Measurements from ENCODE around the gene WNT2.

Gene WNT2

DNA sequence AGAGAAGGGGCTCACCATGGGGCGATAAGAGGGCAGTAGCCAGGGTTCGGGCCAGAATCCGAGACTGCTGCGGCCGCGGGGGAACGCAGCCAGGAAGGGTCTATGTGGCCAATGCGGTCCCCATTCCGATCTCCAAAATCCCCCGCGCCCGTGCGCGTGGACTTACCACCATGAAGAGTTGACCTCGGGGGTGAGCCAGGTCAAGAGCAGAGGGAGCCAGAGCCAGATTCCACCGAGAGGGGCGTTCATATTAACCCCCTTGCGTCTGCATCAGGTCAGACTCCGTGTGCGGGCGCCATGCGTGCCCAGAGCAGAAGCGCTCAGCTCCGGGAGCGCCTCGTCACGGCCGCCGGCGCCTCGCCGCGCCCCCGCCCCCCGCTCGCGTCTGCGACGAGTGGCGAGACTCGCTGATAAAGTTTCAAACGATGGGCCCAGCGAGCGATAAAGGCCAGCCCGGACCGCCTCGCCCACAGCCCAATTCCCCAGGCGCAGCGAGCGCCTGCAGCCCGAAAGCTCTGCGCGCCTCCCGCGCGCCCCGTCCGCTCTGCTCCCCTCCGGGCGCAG is at the start of gene WNT2:
Gene WNT2, minus strand, starts transcription at position 318 of the 564 bp plus-strand sequence. Its CDS starts 69 bp downstream, at position 249.
- no peak for DNase-seq (ENCODE audit: low spot score)

DNA sequence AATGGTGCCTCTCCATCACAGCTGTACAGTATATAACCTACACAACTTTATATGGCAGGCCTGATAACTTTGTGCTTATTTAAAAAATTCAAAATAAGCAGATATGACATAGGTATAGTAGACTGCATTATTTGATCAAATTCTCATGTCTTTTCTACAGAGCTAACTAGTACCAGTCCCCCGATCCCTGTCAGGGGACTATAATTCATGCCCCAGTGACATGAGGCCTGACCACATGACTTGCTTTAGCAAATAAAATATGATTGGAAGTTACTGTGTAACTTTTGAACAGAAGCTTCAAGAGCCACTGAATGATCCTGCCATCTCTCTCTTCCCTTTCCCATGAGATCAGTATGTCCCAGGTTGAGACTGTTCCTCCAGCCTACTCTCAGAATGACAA is 49.2 kb upstream of the WNT2 start:
- DNase-seq (ENCODE audit: low spot score) = no peak

DNA sequence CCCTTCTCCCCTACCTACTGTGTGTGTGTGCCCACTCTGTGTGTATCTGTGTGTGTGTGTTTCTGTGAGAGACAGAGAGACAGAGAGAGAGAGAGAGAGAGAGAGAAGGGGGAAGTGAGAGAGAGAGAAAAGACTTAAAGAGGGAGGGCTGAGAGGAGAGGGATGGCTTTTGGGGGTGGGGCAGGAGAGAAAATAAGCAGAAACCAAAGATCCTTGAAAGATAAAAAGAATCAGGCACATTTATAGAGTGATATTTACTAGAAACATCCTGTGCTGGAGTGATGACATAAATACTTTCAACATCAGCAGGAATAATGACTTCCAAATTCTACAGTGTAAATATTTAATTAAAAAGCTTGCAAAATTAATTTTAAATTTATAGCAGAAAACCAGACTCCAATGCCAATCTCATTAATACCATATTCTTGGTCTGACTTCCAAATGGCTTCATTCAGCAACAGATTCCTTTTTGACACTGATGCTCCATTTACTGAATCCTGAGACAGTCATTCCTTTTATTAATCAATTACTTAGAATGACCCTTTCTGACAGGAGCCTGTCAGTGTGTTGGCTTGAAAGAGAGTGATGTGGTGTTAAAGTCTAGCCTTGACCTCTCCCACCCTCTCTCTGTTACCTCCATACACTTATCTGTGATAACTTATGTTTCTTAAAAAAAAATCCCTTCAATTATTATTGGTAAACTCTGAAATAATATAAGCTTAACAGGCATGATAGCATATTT is 41.7 kb upstream of the WNT2 start:
- no peak for DNase-seq (ENCODE audit: low spot score)

DNA sequence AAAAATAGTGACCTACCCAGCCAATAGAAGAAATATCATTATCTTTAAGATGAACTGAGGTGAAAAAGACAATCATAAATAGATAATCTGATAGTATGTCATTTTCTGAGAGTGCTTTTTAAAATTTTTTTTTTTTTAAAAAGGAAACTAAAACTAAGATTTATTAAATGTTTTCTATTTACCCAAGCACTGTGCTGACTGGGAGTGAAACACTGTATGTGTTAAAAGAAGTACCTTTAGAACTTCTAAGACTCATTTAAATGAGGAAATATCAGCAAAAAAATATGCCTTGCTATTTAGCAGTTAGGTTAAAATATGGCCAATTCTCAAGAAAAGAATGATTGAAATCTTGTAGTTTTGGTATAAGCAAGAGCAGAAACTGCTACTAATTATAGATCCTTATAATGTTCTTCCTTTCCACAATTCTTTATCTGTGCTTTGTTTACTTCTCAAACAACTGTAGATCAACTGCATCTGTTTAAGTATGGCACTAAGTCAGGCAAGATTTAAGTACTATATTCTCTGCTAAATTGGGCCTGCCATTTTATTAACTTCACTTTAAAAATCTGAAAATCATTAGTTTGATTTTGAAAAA is 39.5 kb upstream of the WNT2 start:
- DNase-seq (ENCODE audit: low spot score) = no peak

DNA sequence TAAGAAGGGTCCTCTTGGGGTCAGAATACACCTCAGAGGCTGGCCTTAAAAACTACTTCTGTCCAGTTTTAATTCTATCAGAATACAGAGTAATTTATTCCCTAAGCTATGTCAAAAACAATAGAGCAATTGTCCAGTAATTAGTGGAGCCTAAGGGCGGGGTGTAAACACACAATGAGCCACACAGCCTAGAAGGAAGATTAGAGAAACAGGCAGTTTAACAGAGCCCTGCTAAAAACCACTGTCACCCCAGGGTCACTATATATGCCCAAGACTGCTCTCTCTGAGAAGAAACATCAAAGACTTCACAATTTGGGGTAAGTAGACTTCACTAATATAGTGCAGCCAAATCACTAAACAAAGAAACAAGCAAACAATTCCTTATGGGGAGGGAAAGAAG is 27.2 kb upstream of the WNT2 start:
- no peak for DNase-seq (ENCODE audit: low spot score)

DNA sequence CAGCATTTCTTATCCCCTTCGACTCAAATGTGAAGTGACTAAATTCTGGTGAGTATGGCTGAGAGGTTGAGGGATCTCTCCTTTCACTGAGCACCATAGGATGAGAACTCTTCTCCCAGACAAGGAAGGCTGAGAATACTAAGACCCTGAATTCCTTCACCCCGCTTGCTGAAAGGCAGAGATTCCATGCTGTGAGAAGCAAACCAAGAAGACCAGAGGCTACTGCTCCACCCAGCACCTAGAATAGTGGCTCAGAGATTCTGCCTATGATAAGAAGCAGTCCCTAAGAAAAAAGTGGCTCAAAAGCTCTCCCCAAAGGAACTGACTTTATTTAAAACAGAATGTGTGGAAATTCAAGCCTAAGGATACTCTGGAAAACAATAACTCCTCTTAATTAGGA is 26.7 kb upstream of the WNT2 start:
- no peak for DNase-seq (ENCODE audit: low spot score)

DNA sequence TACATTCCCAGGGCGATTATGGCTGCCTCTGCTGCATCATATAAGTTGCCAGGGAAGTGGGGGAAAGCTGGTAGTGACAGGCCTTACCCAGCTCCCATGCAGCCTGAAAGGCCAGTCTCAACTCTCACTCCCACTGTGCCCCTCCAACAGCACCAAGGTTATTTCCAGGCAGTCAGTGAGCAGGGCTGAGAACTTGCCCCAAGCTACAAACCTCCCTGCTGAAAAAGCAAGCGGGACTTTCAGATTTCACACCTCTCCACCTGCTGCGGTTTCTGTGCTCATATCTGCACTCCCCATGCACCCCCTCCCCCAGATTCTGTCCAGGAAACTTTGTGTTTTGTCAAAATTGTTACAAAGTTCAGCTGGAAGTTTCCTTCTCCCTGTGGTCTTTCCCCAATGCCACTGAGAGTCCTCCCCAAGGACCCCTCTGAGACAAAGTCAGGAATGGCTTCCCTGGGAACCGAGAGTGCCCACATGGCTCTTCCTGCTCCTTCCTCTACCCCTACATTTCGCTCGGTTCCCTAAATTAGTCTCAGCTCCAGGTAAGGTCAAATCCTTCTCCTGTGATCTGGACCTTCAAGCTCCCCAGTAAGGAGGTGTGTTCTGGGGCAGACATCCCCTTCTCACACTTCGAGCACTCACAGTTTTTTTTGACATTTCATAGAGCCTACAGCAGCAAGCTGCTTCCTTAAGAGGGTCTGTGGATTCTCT is 25.3 kb upstream of the WNT2 start:
- no peak for DNase-seq (ENCODE audit: low spot score)

DNA sequence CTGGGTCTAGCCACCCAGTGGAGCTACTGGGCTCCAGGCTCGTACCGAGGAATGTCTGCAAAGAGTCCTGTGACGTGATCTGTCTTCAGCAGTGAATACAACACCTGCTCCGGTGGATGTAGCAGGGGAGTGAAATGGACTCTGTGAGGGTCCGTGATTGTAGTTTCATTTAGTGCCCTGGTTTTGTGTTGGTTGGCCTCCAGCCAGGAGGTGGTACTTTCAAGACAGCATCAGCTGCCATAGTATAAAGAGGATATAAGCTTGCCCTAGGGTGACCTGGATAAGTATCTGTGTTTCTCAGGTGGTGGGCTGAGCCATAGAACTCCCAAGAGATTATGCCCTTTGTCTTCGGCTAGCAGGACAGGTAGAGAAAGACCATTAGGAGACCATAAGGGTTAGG is 24.6 kb upstream of the WNT2 start:
- DNase-seq (ENCODE audit: low spot score) = no peak

DNA sequence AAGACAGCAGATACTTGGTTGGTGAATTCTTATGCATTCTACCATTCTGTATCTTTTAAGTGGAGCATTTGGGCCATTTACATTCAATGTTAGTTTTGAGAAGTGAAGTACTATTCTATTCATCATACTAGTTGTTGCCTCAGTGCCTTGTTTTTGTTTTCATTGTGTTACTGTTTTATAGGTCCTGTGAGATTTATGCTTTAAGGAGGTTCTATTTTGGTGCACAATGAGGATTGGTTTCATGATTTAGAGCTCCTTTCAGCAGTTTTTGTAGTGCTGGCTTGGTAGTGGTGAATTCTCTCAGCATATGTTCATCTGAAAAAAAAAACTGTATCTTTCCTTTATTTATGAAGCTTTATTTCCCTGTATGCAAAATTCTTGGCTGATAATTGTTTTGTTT is 23.3 kb upstream of the WNT2 start:
- DNase-seq (ENCODE audit: low spot score) = no peak

DNA sequence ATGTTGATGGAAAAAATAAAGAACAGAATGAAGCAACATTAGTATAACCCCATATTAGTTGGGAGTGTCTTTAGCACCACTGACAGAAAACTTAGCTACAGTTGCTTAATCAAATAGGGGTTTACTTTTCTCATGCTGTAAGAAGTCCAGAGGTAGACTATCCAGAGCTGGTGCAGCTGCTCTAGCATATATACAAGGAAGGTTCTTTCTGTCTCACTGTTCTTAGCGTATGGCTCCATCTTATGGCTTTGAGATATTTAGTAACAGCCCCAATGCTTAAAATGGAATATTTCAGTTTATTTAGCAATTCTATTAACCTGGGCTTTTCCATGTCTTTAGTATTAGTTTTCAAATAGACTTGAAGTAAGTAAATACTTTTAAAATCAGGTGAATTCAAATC is 15.2 kb upstream of the WNT2 start:
- no peak for DNase-seq (ENCODE audit: low spot score)

DNA sequence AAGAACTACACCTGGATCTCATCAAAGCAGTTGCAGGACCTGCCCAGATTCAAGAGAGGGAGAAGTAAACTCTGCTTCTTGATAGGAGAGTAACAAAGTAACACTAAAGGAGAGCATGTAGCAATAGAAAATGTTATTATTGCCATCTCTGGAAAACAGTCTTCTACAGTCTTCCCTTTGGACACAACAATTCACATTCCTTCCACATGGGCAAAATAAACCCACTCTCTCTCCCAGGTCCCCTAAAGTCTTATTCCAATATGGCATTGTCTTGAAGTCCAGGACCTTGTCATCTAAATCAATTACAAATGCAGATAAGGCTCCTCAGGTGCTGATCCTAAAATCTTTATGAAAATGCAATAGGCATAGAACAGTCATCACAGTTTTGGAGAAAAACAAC is 10.3 kb upstream of the WNT2 start:
- DNase-seq (ENCODE audit: low spot score) = no peak

DNA sequence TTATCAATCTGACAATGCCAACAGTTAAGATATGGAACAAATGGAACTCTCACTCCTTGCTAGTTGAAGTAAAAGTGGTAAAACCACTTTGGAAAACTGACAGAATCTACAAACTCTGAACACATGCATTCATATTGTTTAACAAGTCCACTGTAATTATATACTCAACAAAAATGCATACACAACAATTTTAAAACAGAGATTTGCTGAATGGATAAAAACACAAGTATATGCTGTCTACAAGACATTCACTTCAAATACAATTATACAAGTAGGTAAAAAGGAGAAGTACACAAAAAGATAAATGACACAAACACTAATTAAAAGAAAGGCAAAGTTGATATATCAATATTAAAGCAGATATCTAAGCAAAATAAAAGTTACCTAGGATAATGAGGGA is 9.2 kb upstream of the WNT2 start:
- DNase-seq (ENCODE audit: low spot score) = no peak

DNA sequence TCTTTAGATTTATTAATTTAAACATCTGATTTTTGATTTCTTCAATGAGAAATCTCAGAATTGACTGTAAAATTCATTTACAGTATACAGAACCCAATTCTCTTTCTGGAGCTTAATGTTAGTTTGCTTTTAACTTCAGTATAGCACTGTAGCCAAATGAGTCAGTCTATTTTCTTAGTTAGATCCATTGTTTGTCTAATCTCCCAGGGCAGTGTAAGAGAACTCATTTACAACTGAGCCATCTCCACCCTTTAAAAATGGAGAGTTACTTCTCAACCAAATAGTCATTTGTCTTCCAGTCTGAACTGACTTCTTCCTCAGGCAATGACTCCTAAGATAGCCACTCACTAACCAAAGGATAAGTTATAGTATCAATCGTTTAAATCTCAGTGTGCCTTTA is 3.0 kb upstream of the WNT2 start:
- no peak for DNase-seq (ENCODE audit: low spot score)

DNA sequence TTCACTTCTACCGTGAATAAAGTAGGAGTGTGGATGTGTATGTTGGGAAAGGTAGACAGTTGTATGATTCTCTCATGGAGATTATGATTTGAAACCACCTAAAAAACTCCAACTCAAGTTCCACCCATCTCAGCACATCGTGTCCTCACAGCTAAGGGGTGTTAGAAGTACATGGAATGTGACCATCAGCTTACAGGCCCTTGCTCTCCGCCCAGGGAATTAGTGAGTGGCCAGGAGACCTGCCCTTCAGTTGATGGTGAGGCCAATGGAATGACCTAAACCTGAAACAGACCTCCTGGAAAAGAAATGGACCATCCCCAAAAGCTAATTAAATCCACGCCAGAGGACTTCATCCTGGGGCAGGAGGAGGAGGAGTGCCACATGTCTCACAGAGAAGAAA is 2.1 kb upstream of the WNT2 start:
- DNase-seq (ENCODE audit: low spot score) = no peak

DNA sequence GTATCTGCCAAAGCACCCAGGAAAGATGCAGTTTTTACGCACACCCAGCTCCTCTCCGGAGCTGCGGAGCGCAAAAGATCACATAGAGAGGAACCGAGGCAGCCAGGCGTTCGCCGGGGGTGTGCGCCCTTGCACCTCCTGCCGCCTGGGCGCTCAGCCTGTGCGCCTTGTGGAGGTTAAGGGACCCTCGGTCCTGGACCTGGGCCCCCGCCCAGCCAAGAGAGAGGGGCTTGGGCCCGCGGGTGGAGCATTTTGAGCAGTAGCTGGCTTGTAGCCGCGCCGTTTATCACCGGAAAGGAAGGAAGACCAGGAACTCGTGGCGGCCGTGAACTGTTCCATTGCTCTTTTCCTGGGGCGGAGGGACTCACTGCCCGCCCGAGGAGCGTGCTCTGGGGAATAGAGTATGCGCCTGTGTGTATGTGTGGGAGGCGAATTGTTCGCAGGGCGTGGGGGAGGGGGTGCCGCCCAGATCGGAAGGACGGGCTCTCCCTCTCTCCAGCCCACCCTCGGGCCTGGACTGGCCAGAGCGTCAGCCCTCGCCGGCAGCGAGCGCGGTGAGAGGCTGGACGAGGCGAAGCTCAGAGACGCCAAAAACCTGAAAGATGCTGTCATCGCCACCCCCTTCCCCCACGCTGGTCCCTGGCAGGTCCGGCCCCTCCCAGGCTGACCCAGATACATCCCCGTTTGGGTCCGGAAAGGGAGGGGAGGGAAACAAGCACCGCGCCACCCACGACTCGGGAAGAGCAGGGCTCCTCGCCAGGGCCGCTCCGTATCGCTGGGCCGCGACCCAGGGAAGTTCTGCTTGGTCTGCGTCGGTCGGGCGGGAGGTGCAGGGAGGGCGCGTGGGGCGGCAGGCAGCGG is 1.2 kb upstream of the WNT2 start:
- DNase-seq (ENCODE audit: low spot score) = peak; percentile 54

DNA sequence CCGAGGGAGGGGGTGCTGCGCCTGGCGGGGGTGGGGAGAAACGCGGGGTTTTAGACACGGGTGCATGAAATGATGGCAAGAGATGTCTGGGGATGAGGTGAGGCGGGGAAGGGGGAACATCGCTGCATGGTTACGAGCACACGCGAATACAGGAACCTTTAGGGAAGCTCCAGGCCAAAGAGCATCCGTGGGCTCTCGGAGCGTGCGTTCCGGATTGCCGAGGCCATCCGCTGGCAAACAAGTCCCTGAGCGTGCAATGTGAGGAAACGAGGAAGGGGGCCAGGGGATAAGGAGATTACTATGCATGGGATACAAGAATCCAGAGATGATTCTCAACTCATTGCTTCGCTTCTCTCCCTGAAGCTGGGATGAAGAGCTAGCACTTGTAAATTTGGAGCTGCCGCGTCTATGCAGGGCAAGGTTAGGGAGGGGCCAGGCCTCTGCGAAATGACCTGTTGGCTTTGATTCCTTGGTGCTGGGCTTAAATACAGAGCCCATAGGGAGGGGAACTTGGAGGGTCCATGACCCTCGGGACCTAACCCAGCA is 520 bp upstream of the WNT2 start:
- peak; percentile 33 for DNase-seq (ENCODE audit: low spot score)

DNA sequence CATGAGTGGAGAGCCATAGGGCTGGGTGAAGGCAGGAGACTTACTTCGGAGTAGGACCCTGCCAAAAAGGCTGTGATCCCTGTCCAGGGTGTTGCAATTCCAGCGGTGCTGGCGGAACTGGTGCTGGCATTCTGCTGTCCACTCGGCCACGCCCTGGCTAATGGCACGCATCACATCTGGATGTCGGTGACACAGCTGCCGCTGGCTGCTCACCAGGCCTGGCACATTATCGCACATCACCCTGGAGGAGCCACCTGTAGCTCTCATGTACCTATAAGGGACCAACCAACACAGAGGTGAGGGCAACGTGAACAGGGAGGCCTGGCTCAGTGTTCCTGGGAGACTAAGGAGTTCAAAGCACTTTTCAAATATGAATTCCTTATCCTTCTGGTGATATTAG is 2.3 kb downstream of the WNT2 start:
- no peak for DNase-seq (ENCODE audit: low spot score)

DNA sequence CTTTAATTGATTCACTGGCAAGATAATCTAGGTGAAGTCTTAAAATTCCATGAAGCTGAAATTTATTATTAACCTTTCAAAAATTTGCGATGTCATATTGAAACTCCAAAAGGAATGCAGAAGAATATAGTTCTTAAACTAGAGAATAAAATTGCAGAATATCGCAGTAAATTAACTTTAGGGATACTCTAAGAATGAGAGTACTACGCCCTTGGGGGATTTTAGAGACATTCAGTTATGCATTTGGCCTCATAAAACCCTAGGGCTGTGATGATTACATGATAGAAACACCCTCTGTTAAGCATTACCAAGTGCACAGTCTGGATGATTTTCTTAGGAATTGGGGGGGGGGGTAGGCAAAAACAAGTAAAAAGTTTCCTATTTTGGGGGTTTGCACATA is 3.7 kb downstream of the WNT2 start:
- no peak for DNase-seq (ENCODE audit: low spot score)

DNA sequence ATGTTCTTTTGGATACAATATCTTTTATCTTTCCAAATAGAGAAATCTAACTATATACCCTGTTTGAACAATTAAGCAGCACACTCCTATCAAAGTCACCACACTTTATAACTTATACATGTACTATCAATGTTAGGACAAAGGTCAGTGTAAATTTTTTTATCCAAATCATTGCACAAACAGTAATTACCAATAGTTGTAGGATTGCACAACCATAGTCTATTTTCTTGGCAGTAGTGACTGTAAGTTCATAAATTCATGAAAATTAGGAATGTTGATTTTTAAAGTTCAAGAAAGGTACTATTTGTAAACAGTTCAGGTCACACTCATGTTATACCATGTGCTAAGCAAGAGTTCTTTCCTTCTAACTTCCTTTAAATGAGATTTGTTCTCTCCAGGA is 9.3 kb downstream of the WNT2 start:
- no peak for DNase-seq (ENCODE audit: low spot score)

DNA sequence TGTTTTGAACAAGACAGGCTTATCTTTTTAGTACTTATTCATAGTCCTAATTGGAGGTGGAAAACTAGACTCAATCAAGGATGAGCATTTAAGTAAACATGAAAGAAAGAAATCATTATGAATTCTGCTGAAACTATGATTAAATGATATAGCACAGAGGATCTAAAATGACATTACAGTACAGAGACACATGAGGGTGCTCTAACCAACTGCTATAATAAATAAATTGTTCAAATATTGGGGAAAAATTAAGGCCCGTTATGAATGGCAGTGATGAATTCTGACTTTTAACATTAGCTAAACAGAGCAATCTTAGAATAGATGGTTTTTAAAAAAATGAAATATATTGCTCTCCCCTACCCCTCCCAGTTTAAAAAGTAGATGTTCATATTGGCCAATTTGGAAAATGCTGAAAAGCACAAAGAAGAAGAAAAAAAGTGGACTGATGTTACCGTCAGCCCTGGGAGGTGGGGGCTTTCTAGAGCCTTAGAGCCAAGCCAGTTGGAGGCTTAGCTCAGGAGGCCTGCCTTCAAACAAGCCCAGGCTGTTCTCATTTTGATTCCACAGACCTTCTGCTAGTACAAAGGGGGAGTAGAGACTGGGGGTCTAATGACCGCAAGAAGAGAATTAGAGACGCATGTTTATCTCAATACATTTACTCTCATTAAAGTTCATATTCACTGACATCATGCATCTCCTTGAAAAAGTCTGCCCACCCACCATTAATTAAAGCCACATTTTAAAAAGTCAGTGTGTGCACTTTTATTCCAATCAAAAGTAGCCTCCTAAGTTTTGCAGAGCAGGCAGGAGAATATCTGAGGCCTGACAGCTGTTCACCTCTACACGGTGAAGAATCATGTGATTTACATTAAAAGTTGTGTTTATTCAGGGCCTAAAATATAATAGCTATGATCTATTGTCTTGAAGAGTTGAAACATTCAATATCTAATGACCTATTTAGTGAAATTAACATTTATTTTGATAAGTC is 10.0 kb downstream of the WNT2 start:
- DNase-seq (ENCODE audit: low spot score) = no peak

DNA sequence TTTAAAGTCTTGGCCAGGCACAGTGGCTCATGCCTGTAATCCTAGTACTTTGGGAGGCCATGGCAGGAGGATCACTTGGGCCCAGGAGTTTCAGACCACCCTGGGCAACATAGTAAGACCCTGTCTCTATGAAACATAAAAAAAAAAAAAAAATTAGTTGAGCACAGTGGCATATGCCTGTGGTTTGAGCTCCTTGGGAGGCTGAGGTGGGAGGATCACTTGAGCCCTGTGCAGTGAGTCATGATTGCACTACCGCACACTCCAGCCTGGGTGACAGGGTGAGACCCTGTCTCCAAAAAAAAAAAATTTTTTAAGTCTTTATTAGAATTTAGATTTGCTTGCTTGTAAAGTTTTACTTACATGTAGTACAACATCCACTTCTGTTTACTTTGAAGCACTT is 14.0 kb downstream of the WNT2 start:
- DNase-seq (ENCODE audit: low spot score) = no peak
